ENCODE measurements around the gene PRKAR2B. TPM values are rescaled to one million over a fixed set of nuclear protein-coding genes. Genes with fewer than 3 reads are reported as not detected.

Gene PRKAR2B
- total RNA-seq, 2 experiments from 2014 or later, result 69.0 to 210 TPM

GRCh38 chr7:107080533-107080932, 36.0 kb downstream of the PRKAR2B start:
- POLR2A ChIA-PET, result interaction anchor here (0.6 to 3.8 kb wide), 5 partner anchors 12 to 33 kb away, joined by 3 to 30 read pairs (median 6); no protein-coding TSS in a partner anchor

GRCh38 chr7:107085180-107085579, 40.7 kb downstream of the PRKAR2B start:
- POLR2A ChIA-PET, result interaction anchor here (0.6 to 1.2 kb wide), 5 partner anchors 33 to 84 kb away, joined by 3 to 7 read pairs (median 3); partner anchors contain the start of gene HBP1
- TF ChIP-seq EZH2phosphoT487 (IDR thresholded peaks at IDR 0.05; ENCODE audit: borderline replicate concordance, low read depth, low read length), result no peak
- TF ChIP-seq CTCF (conservative IDR thresholded peaks at IDR 0.05; ENCODE audit: low read length), result no peak
- Histone ChIP-seq H3K36me3 (ENCODE audit: insufficient read depth, low read length) (peaks cover 33% of the 10 kb centered on the region), H3K9me2 (ENCODE audit: insufficient read depth, low read length) (no peaks in the 10 kb centered on the region), H3K4me2 (ENCODE audit: low read length) (no peak overlapping the region), H3K79me2 (ENCODE audit: insufficient read depth, low read depth, low read length) (peaks cover 93% of the 10 kb centered on the region), H3K27ac (ENCODE audit: low read depth, low read length, poor library complexity, severe bottlenecking) (no peak overlapping the region), H4K20me1 (ENCODE audit: insufficient read depth, low read length) (no peaks in the 10 kb centered on the region), H3K4me3 (ENCODE audit: low read depth, low read length, poor library complexity, severe bottlenecking) (no peak overlapping the region), H3K9me3 (ENCODE audit: low read length) (peaks cover 15% of the 10 kb centered on the region; the same call in 1 of the 2 replicates), H2AFZ (ENCODE audit: low read length) (no peak overlapping the region), H3K4me1 (ENCODE audit: insufficient read depth, low read length, poor library complexity, severe bottlenecking) (peaks cover 80% of the 10 kb centered on the region)
- intact Hi-C loops (cut with micrococcal nuclease; ENCODE audit: unreplicated experiment), result no loop called here
- no TSS peak for BruUV-seq (replicated peaks)
- CTCF ChIA-PET (ENCODE audit: unreplicated experiment), result no interaction called here
- DNase-seq (ENCODE audit: low spot score), result no peak

More at GRCh38 chr7:107080533-107080932, 36.0 kb downstream of the PRKAR2B start:
- no TSS peak for BruUV-seq (replicated peaks)
- intact Hi-C loops (cut with micrococcal nuclease; ENCODE audit: unreplicated experiment), result no loop called here
- no peak for DNase-seq (ENCODE audit: low spot score)
- Histone ChIP-seq H3K9me3 (ENCODE audit: low read length) (peaks cover 6% of the 10 kb centered on the region; the same call in 1 of the 2 replicates), H3K36me3 (ENCODE audit: insufficient read depth, low read length) (peaks cover 51% of the 10 kb centered on the region), H3K27ac (ENCODE audit: low read depth, low read length, poor library complexity, severe bottlenecking) (peak overlapping the region; percentile 49), H4K20me1 (ENCODE audit: insufficient read depth, low read length) (0 out of 2 replicates have a peak, but pooled peaks cover 3% of the 10 kb centered on the region), H3K79me2 (ENCODE audit: insufficient read depth, low read depth, low read length) (peaks cover 69% of the 10 kb centered on the region), H3K9me2 (ENCODE audit: insufficient read depth, low read length) (no peaks in the 10 kb centered on the region), H3K4me1 (ENCODE audit: insufficient read depth, low read length, poor library complexity, severe bottlenecking) (peaks cover 36% of the 10 kb centered on the region), H3K4me2 (ENCODE audit: low read length) (peak overlapping the region; percentile 61; the same call in 1 of the 2 replicates), H2AFZ (ENCODE audit: low read length) (no peak overlapping the region), H3K4me3 (ENCODE audit: low read depth, low read length, poor library complexity, severe bottlenecking) (no peak overlapping the region)
- CTCF ChIA-PET (ENCODE audit: unreplicated experiment), result no interaction called here
- TF ChIP-seq EZH2phosphoT487 (IDR thresholded peaks at IDR 0.05; ENCODE audit: borderline replicate concordance, low read depth, low read length) (no peak), CTCF (conservative IDR thresholded peaks at IDR 0.05; ENCODE audit: low read length) (no peak)

- no peak for DNase-seq (ENCODE audit: low spot score)
- peak overlapping the region; percentile 83 for H3K4me3 ChIP-seq (ENCODE audit: low read depth, low read length, poor library complexity, severe bottlenecking)
- no TSS peak for BruUV-seq (replicated peaks)
- H4K20me1 ChIP-seq (ENCODE audit: insufficient read depth, low read length), result no peaks in the 10 kb centered on the region
- peaks cover 15% of the 10 kb centered on the region; the same call in 1 of the 2 replicates for H3K9me3 ChIP-seq (ENCODE audit: low read length)
- peak overlapping the region; percentile 88 for H3K4me2 ChIP-seq (ENCODE audit: low read length)
- intact Hi-C loops (cut with micrococcal nuclease; ENCODE audit: unreplicated experiment), result loop anchor here (1.0 to 5.0 kb wide), 9 partner anchors 25 to 1017 kb away; partner anchors contain the start of genes HBP1 and PIK3CG
- peaks cover 71% of the 10 kb centered on the region for H3K4me1 ChIP-seq (ENCODE audit: insufficient read depth, low read length, poor library complexity, severe bottlenecking)
- peak overlapping the region; percentile 100 for H3K27ac ChIP-seq (ENCODE audit: low read depth, low read length, poor library complexity, severe bottlenecking)
- H3K36me3 ChIP-seq (ENCODE audit: insufficient read depth, low read length), result peaks cover 19% of the 10 kb centered on the region
- TF ChIP-seq CTCF (conservative IDR thresholded peaks at IDR 0.05; ENCODE audit: low read length) (no peak), EZH2phosphoT487 (IDR thresholded peaks at IDR 0.05; ENCODE audit: borderline replicate concordance, low read depth, low read length) (no peak)
- H3K9me2 ChIP-seq (ENCODE audit: insufficient read depth, low read length), result no peaks in the 10 kb centered on the region
- POLR2A ChIA-PET, result interaction anchor here (0.9 to 3.8 kb wide), 9 partner anchors 8 to 221 kb away, joined by 3 to 31 read pairs (median 16); no protein-coding TSS in a partner anchor
- H2AFZ ChIP-seq (ENCODE audit: low read length), result no peak overlapping the region
- CTCF ChIA-PET (ENCODE audit: unreplicated experiment), result interaction anchor here (0.9 to 1.6 kb wide), 3 partner anchors 41 to 58 kb away, joined by 4 to 12 read pairs (median 5); no protein-coding TSS in a partner anchor
- H3K79me2 ChIP-seq (ENCODE audit: insufficient read depth, low read depth, low read length), result peaks cover 77% of the 10 kb centered on the region
Observed at GRCh38 chr7:107089627-107090026, 45.1 kb downstream of the PRKAR2B start.
